HL-60/S4 treated with retinoic acid at 250 ng/mL for 4 days and 3 days (cell line): ENCODE data around the gene MAGEA6.
"Not testable (repeated sequence)": the region's sequence is repeated elsewhere in the genome, so short reads cannot be mapped to it uniquely, and the experiment has no call there.

Experiments used
- in situ Hi-C: fragments of 300-500 bp; cut with MboI; formaldehyde crosslinking; loops from 2 replicates; pipeline ENCODE4 v1.7.0; 2022; ENCODE audit warnings: low sequenced_read_pairs

The MAGEA6 gene

GRCh38 chrX:152734143-152734858, 35.2 kb downstream of the MAGEA6 start:
- in situ Hi-C loops, result not testable (repeated sequence)

- in situ Hi-C loops, result no loop called here
Measured at GRCh38 chrX:152733261-152733975, 36.1 kb downstream of the MAGEA6 start, which contains the start of the genes CSAG1 and MAGEA12. Gene CSAG1 (minus strand): TSS chrX:152733721. CDS start chrX:152732460, 1,261 bp downstream. Gene MAGEA12 (plus strand): TSS chrX:152733757. CDS start chrX:152736162, 2,405 bp downstream.

GRCh38 chrX:152725409-152725808, 44.1 kb downstream of the MAGEA6 start:
- in situ Hi-C loops, result no loop called here
